Measurements from ENCODE around the gene SCGB2B2. TPM values are rescaled to one million over a fixed set of nuclear protein-coding genes. Genes with fewer than 3 reads are reported as not detected.

Gene SCGB2B2, protein sequence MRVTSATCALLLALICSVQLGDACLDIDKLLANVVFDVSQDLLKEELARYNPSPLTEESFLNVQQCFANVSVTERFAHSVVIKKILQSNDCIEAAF
- total RNA-seq (2012; rRNA removed): not detected in 2 replicates
- 0.03 TPM in 1 of 2 replicates, not detected in the other for polyA plus RNA-seq (2012; rRNA removed)
- 0.03 TPM in 1 of 2 replicates, not detected in the other for polyA plus RNA-seq (2012; cell fraction: cytosol; rRNA removed)
- polyA plus RNA-seq (2012; cell fraction: nucleus; rRNA removed; ENCODE audit: low replicate concordance): 0.15 and 0.17 TPM in 2 replicates
- percentile 51 among the genes with signal in this experiment for Bru-seq, nascent RNA
- percentile 69 among the genes with signal in this experiment for BruChase-seq, experiment 1, labeled RNA remaining after a 6-hour chase
- BruChase-seq, experiment 2, labeled RNA remaining after a 2-hour chase: percentile 66 among the genes with signal in this experiment
- long read RNA-seq: 0 reads

DNA sequence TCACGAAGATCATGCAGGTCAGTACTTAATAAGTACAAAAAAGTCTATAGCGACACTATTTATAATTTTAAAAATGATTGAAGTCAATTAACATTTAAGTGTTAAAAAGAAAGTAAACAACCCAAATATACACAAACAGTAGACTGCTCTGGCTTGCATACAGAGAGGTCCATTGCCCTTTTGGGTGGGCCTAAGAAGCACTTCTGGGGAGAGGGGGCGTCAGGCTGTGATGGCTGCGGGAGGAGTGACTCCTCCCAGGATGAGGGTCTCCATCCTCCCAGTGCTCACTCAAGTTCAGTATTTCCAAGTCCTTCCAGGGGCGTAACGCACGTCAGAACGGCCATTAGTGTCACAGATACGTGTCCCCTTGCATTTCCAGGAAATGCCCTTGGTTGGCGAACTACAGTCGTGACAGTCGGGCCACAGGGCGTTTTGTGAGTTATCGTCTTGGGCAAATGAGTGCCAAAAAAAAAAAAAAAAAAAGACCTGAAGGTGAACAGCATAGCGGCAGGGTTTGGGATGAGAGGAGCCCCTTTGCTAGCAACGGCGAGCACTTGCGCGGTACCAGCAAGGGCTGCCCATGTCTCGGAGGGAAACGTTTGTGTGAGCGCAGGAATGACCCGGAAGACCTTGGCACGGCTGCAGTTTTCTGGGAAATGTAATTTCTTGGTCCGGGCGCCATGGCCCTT lies at the start of gene SCGB2B2:
Gene SCGB2B2 (minus strand): TSS at position 463 of the 689 bp plus-strand sequence. CDS start 82,596 bp downstream, outside the sequence.
- ATAC-seq (ENCODE audit: low read depth): peak; percentile 74
- Histone ChIP-seq H2AK5ac (ENCODE audit: low read depth, low read length) (peak within 1 kb of the TSS; percentile 80), H2BK5ac (ENCODE audit: low read depth, low read length, poor library complexity, severe bottlenecking) (peak within 1 kb of the TSS; percentile 92), H4K91ac (ENCODE audit: insufficient read depth, low read depth, low read length) (peak within 1 kb of the TSS; percentile 94), H2BK20ac (ENCODE audit: low read depth, low read length) (no peak within 1 kb of the TSS), H4K5ac (ENCODE audit: low read depth, low read length) (peak within 1 kb of the TSS; percentile 98), H2BK120ac (ENCODE audit: low read depth, low read length) (peak within 1 kb of the TSS; percentile 72), H3K9ac (ENCODE audit: low read depth, low read length) (peak within 1 kb of the TSS; percentile 92), H3K9me1 (ENCODE audit: insufficient read depth, low read length) (0 out of 2 replicates have a peak, but pooled peaks cover 6% of the 10 kb centered on the region), H3K4ac (ENCODE audit: low read depth, low read length) (peak within 1 kb of the TSS; percentile 96), H2AK9ac (replicated peaks; ENCODE audit: low read depth, low read length, poor library complexity) (peak within 1 kb of the TSS; percentile 97), H4K8ac (ENCODE audit: low read depth in 2 of 2, low read length in 2 of 2) (peak within 1 kb of the TSS; percentile 96 to 100), H3K4me2 (ENCODE audit: low read depth, low read length) (peak within 1 kb of the TSS; percentile 82), H3K9me3 (ENCODE audit: control insufficient read depth, insufficient read depth, low read length) (peaks cover 4% of the 10 kb centered on the region; the same call in 1 of the 2 replicates), H3K56ac (ENCODE audit: extremely low read depth, insufficient read depth, low read length) (peak within 1 kb of the TSS; percentile 92), H3K23ac (ENCODE audit: low read depth, low read length) (peak within 1 kb of the TSS; percentile 97), H3K4me1 (ENCODE audit: control insufficient read depth, insufficient read depth, low read length) (peaks cover 3% of the 10 kb centered on the region; the same call in 1 of the 2 replicates), H3K18ac (ENCODE audit: low read depth, low read length) (peak within 1 kb of the TSS; percentile 91), H4K20me1 (ENCODE audit: insufficient read depth, low read length) (no peaks in the 10 kb centered on the region), H2BK15ac (ENCODE audit: low read depth, low read length) (peak within 1 kb of the TSS; percentile 84; the same call in 1 of the 3 replicates), H3K79me1 (ENCODE audit: low read depth in 1 of 2, low read length in 2 of 2) (peaks cover 19 to 20% of the 10 kb centered on the region in 2 experiments), H3K14ac (replicated peaks; ENCODE audit: low read depth, low read length) (peak within 1 kb of the TSS; percentile 92), H3K4me3 (ENCODE audit: insufficient read depth, low read depth, low read length) (peak within 1 kb of the TSS; percentile 74), H3K36me3 (ENCODE audit: control insufficient read depth, insufficient read depth, low read length) (peaks cover 15% of the 10 kb centered on the region), H3K27me3 (ENCODE audit: control insufficient read depth, insufficient read depth, low read length) (no peaks in the 10 kb centered on the region), H3K27ac (ENCODE audit: insufficient read depth, low read length) (peak within 1 kb of the TSS; percentile 97), H2AFZ (replicated peaks; ENCODE audit: low read length, poor library complexity) (peak within 1 kb of the TSS; percentile 100)
- ChIA-PET POLR2A (ENCODE audit: unreplicated experiment) (interaction anchor here (1.0 kb wide), 1 partner anchor 35 kb away, joined by 3 read pairs; no protein-coding TSS in a partner anchor), CTCF (no interaction called here)
- DNase-seq: no peak
- intact Hi-C loops (cut with micrococcal nuclease) (loop anchor here (1.0 kb wide), 2 partner anchors 10 to 57 kb away; partner anchors contain the start of gene ZNF181), in situ Hi-C loops (cut with MboI; ENCODE audit: low sequenced_read_pairs) (no loop called here), dilution Hi-C loops (cut with HindIII; ENCODE audit: low sequenced_read_pairs, unreplicated experiment) (no loop called here)
- WGBS, 2 experiments (ENCODE audit: extremely low coverage in 2 of 2, insufficient read length in 1 of 2): 0% methylated on average over 4 of the region's 26 CpGs; no CpG with 5 or more reads in 1 of the 2 experiments
- BruUV-seq (replicated peaks): no TSS peak
- TF ChIP-seq SMC3 (IDR thresholded peaks at IDR 0.05; ENCODE audit: low read depth, low read length) (no peak), MXI1 (IDR thresholded peaks at IDR 0.05; ENCODE audit: borderline replicate concordance, low read depth, low read length) (no peak), RAD21 (IDR thresholded peaks at IDR 0.05; ENCODE audit: low read length) (no peak), MAZ (IDR thresholded peaks at IDR 0.05; ENCODE audit: borderline replicate concordance, low read depth, low read length) (no peak), MAFK (IDR thresholded peaks at IDR 0.05; ENCODE audit: low read depth, low read length) (no peak), NFE2L2 (IDR thresholded peaks at IDR 0.05; ENCODE audit: low read depth, low read length) (no peak), FOS (IDR thresholded peaks at IDR 0.05; ENCODE audit: low read depth, low read length) (no peak), CEBPB (IDR thresholded peaks at IDR 0.05; ENCODE audit: low read depth, low read length) (no peak)
- TF ChIP-seq, protein P1, sequence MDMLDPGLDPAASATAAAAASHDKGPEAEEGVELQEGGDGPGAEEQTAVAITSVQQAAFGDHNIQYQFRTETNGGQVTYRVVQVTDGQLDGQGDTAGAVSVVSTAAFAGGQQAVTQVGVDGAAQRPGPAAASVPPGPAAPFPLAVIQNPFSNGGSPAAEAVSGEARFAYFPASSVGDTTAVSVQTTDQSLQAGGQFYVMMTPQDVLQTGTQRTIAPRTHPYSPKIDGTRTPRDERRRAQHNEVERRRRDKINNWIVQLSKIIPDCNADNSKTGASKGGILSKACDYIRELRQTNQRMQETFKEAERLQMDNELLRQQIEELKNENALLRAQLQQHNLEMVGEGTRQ (IDR thresholded peaks at IDR 0.05; ENCODE audit: low read depth, low read length): no peak
- TF ChIP-seq, protein P2, sequence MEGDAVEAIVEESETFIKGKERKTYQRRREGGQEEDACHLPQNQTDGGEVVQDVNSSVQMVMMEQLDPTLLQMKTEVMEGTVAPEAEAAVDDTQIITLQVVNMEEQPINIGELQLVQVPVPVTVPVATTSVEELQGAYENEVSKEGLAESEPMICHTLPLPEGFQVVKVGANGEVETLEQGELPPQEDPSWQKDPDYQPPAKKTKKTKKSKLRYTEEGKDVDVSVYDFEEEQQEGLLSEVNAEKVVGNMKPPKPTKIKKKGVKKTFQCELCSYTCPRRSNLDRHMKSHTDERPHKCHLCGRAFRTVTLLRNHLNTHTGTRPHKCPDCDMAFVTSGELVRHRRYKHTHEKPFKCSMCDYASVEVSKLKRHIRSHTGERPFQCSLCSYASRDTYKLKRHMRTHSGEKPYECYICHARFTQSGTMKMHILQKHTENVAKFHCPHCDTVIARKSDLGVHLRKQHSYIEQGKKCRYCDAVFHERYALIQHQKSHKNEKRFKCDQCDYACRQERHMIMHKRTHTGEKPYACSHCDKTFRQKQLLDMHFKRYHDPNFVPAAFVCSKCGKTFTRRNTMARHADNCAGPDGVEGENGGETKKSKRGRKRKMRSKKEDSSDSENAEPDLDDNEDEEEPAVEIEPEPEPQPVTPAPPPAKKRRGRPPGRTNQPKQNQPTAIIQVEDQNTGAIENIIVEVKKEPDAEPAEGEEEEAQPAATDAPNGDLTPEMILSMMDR (conservative IDR thresholded peaks at IDR 0.05; ENCODE audit: low read depth, low read length): no peak
- TF ChIP-seq, protein P3, sequence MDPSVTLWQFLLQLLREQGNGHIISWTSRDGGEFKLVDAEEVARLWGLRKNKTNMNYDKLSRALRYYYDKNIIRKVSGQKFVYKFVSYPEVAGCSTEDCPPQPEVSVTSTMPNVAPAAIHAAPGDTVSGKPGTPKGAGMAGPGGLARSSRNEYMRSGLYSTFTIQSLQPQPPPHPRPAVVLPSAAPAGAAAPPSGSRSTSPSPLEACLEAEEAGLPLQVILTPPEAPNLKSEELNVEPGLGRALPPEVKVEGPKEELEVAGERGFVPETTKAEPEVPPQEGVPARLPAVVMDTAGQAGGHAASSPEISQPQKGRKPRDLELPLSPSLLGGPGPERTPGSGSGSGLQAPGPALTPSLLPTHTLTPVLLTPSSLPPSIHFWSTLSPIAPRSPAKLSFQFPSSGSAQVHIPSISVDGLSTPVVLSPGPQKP (IDR thresholded peaks at IDR 0.05; ENCODE audit: borderline replicate concordance, low read depth, low read length): no peak

Data from IMR-90 (cell line).